ENCODE results near the gene WNT7A. TPM values are rescaled to one million over a fixed set of nuclear protein-coding genes. Genes with fewer than 3 reads are reported as not detected.

The WNT7A gene
- total RNA-seq, 2 experiments from 2014 or later, result 22.4 to 24.7 TPM

GRCh38 chr3:13865581-13865980 lies 14.3 kb downstream of the WNT7A start:
- Mint-ChIP-seq H3K9me3 (no peaks in the 10 kb centered on the region), H3K4me1 (ENCODE audit: low read depth) (peaks cover 66% of the 10 kb centered on the region), H3K27ac (peak overlapping the region; percentile 94), H3K27me3 (no peaks in the 10 kb centered on the region), H3K36me3 (ENCODE audit: low read depth) (peaks cover 47% of the 10 kb centered on the region), H3K4me3 (peak overlapping the region; percentile 68)
- no peak for TF ChIP-seq CTCF (IDR thresholded peaks at IDR 0.05)
- Histone ChIP-seq H3K27me3 (ENCODE audit: control insufficient read depth in 1 of 2, insufficient read depth in 2 of 2, low read length in 2 of 2) (no peaks in the 10 kb centered on the region), H3K4me1 (ENCODE audit: insufficient read depth, low read length) (peaks cover 63% of the 10 kb centered on the region), H3K36me3 (ENCODE audit: insufficient read depth, low read length) (peaks cover 13% of the 10 kb centered on the region), H3K4me3 (ENCODE audit: low read length) (no peak overlapping the region), H3K27ac (ENCODE audit: low read depth in 1 of 2, low read length in 2 of 2) (peak overlapping the region; percentile 71 to 90), H3K9me3 (ENCODE audit: control insufficient read depth in 1 of 2, insufficient read depth in 1 of 2, low read length in 2 of 2) (peaks cover 0 to 1% of the 10 kb centered on the region in 2 experiments)
- no peak for ATAC-seq (ENCODE audit: poor library complexity)
- ChIA-PET POLR2A (interaction anchor here (0.7 to 4.1 kb wide), 12 partner anchors 13 to 786 kb away, joined by 3 to 59 read pairs (median 4); partner anchors contain the start of genes CCDC174, HDAC11, LSM3 and SLC6A6), CTCF (interaction anchor here (3.2 kb wide), 1 partner anchor 15 kb away, joined by 24 read pairs; the partner anchor contains the start of gene WNT7A)
- DNase-seq, result no peak
- intact Hi-C loops (cut with DNase I, micrococcal nuclease), result no loop called here

GRCh38 chr3:13865106-13865505 lies 14.8 kb downstream of the WNT7A start:
- DNase-seq (no peak), ATAC-seq (ENCODE audit: poor library complexity) (no peak)
- Mint-ChIP-seq H3K4me3 (no peak overlapping the region), H3K27me3 (no peaks in the 10 kb centered on the region), H3K4me1 (ENCODE audit: low read depth) (peaks cover 65% of the 10 kb centered on the region), H3K27ac (peak overlapping the region; percentile 94), H3K36me3 (ENCODE audit: low read depth) (peaks cover 42% of the 10 kb centered on the region), H3K9me3 (no peaks in the 10 kb centered on the region)
- intact Hi-C loops (cut with DNase I, micrococcal nuclease), result no loop called here
- Histone ChIP-seq H3K36me3 (ENCODE audit: insufficient read depth, low read length) (peaks cover 13% of the 10 kb centered on the region), H3K9me3 (ENCODE audit: control insufficient read depth in 1 of 2, insufficient read depth in 1 of 2, low read length in 2 of 2) (no peaks in the 10 kb centered on the region), H3K27ac (ENCODE audit: low read depth in 1 of 2, low read length in 2 of 2) (peak overlapping the region in 1 of 2 donors; percentile 90), H3K4me3 (ENCODE audit: low read length) (no peak overlapping the region), H3K4me1 (ENCODE audit: insufficient read depth, low read length) (peaks cover 62% of the 10 kb centered on the region), H3K27me3 (ENCODE audit: control insufficient read depth in 1 of 2, insufficient read depth in 2 of 2, low read length in 2 of 2) (peaks cover 0 to under 1% of the 10 kb centered on the region in 2 experiments)
- TF ChIP-seq CTCF (IDR thresholded peaks at IDR 0.05), result no peak
- ChIA-PET POLR2A (interaction anchor here (1.1 to 4.1 kb wide), 4 partner anchors 14 to 537 kb away, joined by 3 to 59 read pairs (median 10); partner anchors contain the start of genes SLC6A6 and WNT7A), CTCF (interaction anchor here (3.2 kb wide), 1 partner anchor 16 kb away, joined by 24 read pairs; the partner anchor contains the start of gene WNT7A)

GRCh38 chr3:13863965-13864595 lies 15.8 kb downstream of the WNT7A start:
- H3K4me1 Mint-ChIP-seq (ENCODE audit: low read depth), result peaks cover 59% of the 10 kb centered on the region
- no peak overlapping the region for H3K4me3 Mint-ChIP-seq
- Histone ChIP-seq H3K9me3 (ENCODE audit: control insufficient read depth in 1 of 2, insufficient read depth in 1 of 2, low read length in 2 of 2) (no peaks in the 10 kb centered on the region), H3K4me1 (ENCODE audit: insufficient read depth, low read length) (peaks cover 53% of the 10 kb centered on the region), H3K4me3 (ENCODE audit: low read length) (no peak overlapping the region), H3K27ac (ENCODE audit: low read depth in 1 of 2, low read length in 2 of 2) (no peak overlapping the region), H3K36me3 (ENCODE audit: insufficient read depth, low read length) (peaks cover 16% of the 10 kb centered on the region), H3K27me3 (ENCODE audit: control insufficient read depth in 1 of 2, insufficient read depth in 2 of 2, low read length in 2 of 2) (peaks cover 0 to 2% of the 10 kb centered on the region in 2 experiments)
- peak overlapping the region; percentile 94 for H3K27ac Mint-ChIP-seq
- TF ChIP-seq CTCF (IDR thresholded peaks at IDR 0.05), result no peak
- H3K9me3 Mint-ChIP-seq, result no peaks in the 10 kb centered on the region
- peaks cover 37% of the 10 kb centered on the region for H3K36me3 Mint-ChIP-seq (ENCODE audit: low read depth)
- no peaks in the 10 kb centered on the region for H3K27me3 Mint-ChIP-seq
- intact Hi-C loops (cut with DNase I, micrococcal nuclease), result no loop called here
- ATAC-seq (ENCODE audit: poor library complexity) (no peak), DNase-seq (no peak)
- CTCF ChIA-PET, result interaction anchor here (2.9 kb wide), 1 partner anchor 17 kb away, joined by 10 read pairs; the partner anchor contains the start of gene WNT7A
- POLR2A ChIA-PET, result interaction anchor here (0.8 kb wide), 1 partner anchor 27 kb away, joined by 3 read pairs; no protein-coding TSS in a partner anchor

Data from CD4-positive, alpha-beta T cell (primary cell).